HepG2 (cell line): ENCODE measurements around the gene LASP1. TPM values are rescaled to one million over a fixed set of nuclear protein-coding genes. Genes with fewer than 3 reads are reported as not detected.
A peak's percentile ranks its signal among the peaks of the same experiment; 100 is the strongest.

Experiments used
- E2F5 ChIP-seq: sonication (generic); formaldehyde crosslinking; conservative IDR thresholded peaks from 2 replicates; pipeline ENCODE4 v1.4.0; 2020; ENCODE audit warnings: missing genetic modification reagents
- HNRNPH1 ChIP-seq: fragments of 200-400 bp; formaldehyde crosslinking; optimal IDR thresholded peaks from 2 replicates; pipeline ENCODE3; 2017; ENCODE audit warnings: mild to moderate bottlenecking, low read depth, low read length
- MAZ ChIP-seq, 2 experiments: sonication (generic) in 1 of 2; formaldehyde crosslinking in 1 of 2; IDR thresholded peaks; 2 replicates each; pipeline versions ENCODE4 v1.5.0 to v1.6.1; 2012 to 2020; ENCODE audit warnings: low read depth in 2 of 2, mild to moderate bottlenecking in 2 of 2, borderline replicate concordance in 1 of 2, improper control_type of control experiment in 1 of 2, low read length in 1 of 2, missing genetic modification reagents in 1 of 2, moderate library complexity in 1 of 2
- MNT ChIP-seq: fragments of 450-650 bp; IDR thresholded peaks from 2 replicates; pipeline ENCODE4 v1.6.1; 2016
- RERE ChIP-seq: IDR thresholded peaks from 2 replicates; pipeline ENCODE4 v1.6.1; 2016; ENCODE audit warnings: low read depth, missing genetic modification reagents, missing compliant biosample characterization
- RFXANK ChIP-seq: IDR thresholded peaks from 2 replicates; pipeline ENCODE4 v1.6.1; 2016
- RXRA ChIP-seq: sonication (generic); formaldehyde crosslinking; IDR thresholded peaks from 2 replicates; pipeline ENCODE4 v1.5.1; 2020; ENCODE audit warnings: missing genetic modification reagents
- TOPORS ChIP-seq: sonication (generic); formaldehyde crosslinking; IDR thresholded peaks from 2 replicates; pipeline ENCODE4 v1.8.0; 2023; ENCODE audit warnings: mild to moderate bottlenecking, missing genetic modification reagents
- ZNF274 ChIP-seq: sonication (generic); formaldehyde crosslinking; IDR thresholded peaks from 2 replicates; pipeline ENCODE4 v1.5.1; 2020; ENCODE audit warnings: mild to moderate bottlenecking, missing genetic modification reagents
- ZNF503 ChIP-seq: sonication (generic); formaldehyde crosslinking; IDR thresholded peaks from 2 replicates; pipeline ENCODE4 v1.4.0; 2020; ENCODE audit warnings: missing genetic modification reagents
- ZNF512B ChIP-seq: sonication (generic); formaldehyde crosslinking; IDR thresholded peaks from 2 replicates; pipeline ENCODE4 v1.5.1; 2020; ENCODE audit warnings: missing genetic modification reagents, mild to moderate bottlenecking, borderline replicate concordance
- ZNF776 ChIP-seq: sonication (generic); formaldehyde crosslinking; IDR thresholded peaks from 2 replicates; pipeline ENCODE4 v1.4.0; 2020; ENCODE audit warnings: mild to moderate bottlenecking, missing genetic modification reagents
- polyA plus RNA-seq, 8 experiments: library from polyadenylated mRNA; depleted of rRNA in 3 of 8; stranded (reverse) in 7 of 8; unstranded in 1 of 8; fragments of >200 nt; fragmentation: Illumina TruSeq in 4 of 8; extraction: Trizol in 4 of 8; gene quantifications; 2 replicates each; pipeline versions ENCODE4 v1.2.1 to v1.2.3, GENCODE V29; 2011 to 2016; ENCODE audit warnings: low read depth in 4 of 8, missing spikeins in 1 of 8, mixed read lengths in 1 of 8; ENCODE audit not compliant: insufficient read depth in 1 of 8
- total RNA-seq, 5 experiments: library from RNA; depleted of rRNA; stranded (reverse); fragments of >200 nt; fragmentation: Illumina TruSeq; extraction: Trizol; gene quantifications; 2 replicates each; pipeline ENCODE4 v1.2.3, GENCODE V29; 2016; ENCODE audit warnings: low read depth in 1 of 5

Gene LASP1
- total and polyA plus RNA-seq, 2 of the 13 experiments (the other 11 are each of a cell fraction or from before 2014, with no cell fraction given) = 70.1 to 97.0 TPM

- TF ChIP-seq RERE (CRISPR knock-in tag) = peak; percentile 49; the same call in 1 of the 2 replicates
- TF ChIP-seq ZNF776 (CRISPR knock-in tag) = peak; percentile 95
- TF ChIP-seq RXRA (CRISPR knock-in tag) = peak; percentile 90
- peak; percentile 76 for TF ChIP-seq TOPORS (CRISPR knock-in tag)
- peak; percentile 83 for TF ChIP-seq E2F5
- TF ChIP-seq MNT = peak; percentile 42
- no peak for TF ChIP-seq HNRNPH1
- peak; percentile 83 for TF ChIP-seq RFXANK (CRISPR knock-in tag)
- TF ChIP-seq MAZ (IDR thresholded peaks at IDR 0.05; ENCODE audit: borderline replicate concordance, low read depth, low read length) = peak; percentile 95
- peak; percentile 97 for TF ChIP-seq MAZ (CRISPR knock-in tag; IDR thresholded peaks at IDR 0.05; ENCODE audit: low read depth)
- TF ChIP-seq ZNF503 = no peak; the same call in 1 of the 2 replicates
- TF ChIP-seq ZNF512B = peak; percentile 90; the same call in 1 of the 2 replicates
- peak; percentile 96 for TF ChIP-seq ZNF274 (CRISPR knock-in tag)
These were observed 44.7 kb upstream of the LASP1 start, which contains the start of gene CWC25 (continued) for GRCh38 chr17:38824899-38825761.
